ENCODE data around the gene RASSF9.

Gene RASSF9

GRCh38 chr12:85798122-85798521 lies 38.1 kb downstream of the RASSF9 start:
- Mint-ChIP-seq H3K9me3 (ENCODE audit: low read depth) (no peaks in the 10 kb centered on the region), H3K27ac (no peak overlapping the region), H3K4me1 (ENCODE audit: low read depth) (no peaks in the 10 kb centered on the region), H3K4me3 (no peak overlapping the region), H3K36me3 (no peaks in the 10 kb centered on the region), H3K27me3 (no peaks in the 10 kb centered on the region)

- Mint-ChIP-seq H3K4me1 (ENCODE audit: low read depth) (no peaks in the 10 kb centered on the region), H3K27me3 (no peaks in the 10 kb centered on the region), H3K4me3 (no peak overlapping the region), H3K36me3 (no peaks in the 10 kb centered on the region), H3K27ac (no peak overlapping the region), H3K9me3 (ENCODE audit: low read depth) (no peaks in the 10 kb centered on the region)
These were observed 40.2 kb downstream of the RASSF9 start for GRCh38 chr12:85796001-85796400.

GRCh38 chr12:85794531-85794930 lies 41.7 kb downstream of the RASSF9 start:
- no peak overlapping the region for H3K27ac Mint-ChIP-seq
- no peaks in the 10 kb centered on the region for H3K9me3 Mint-ChIP-seq (ENCODE audit: low read depth)
- H3K27me3 Mint-ChIP-seq = no peaks in the 10 kb centered on the region
- no peaks in the 10 kb centered on the region for H3K36me3 Mint-ChIP-seq
- no peak overlapping the region for H3K4me3 Mint-ChIP-seq
- H3K4me1 Mint-ChIP-seq (ENCODE audit: low read depth) = no peaks in the 10 kb centered on the region

GRCh38 chr12:85784096-85784720 lies 52.0 kb downstream of the RASSF9 start:
- no peak overlapping the region for H3K27ac Mint-ChIP-seq
- no peaks in the 10 kb centered on the region for H3K27me3 Mint-ChIP-seq
- H3K4me3 Mint-ChIP-seq = no peak overlapping the region
- H3K36me3 Mint-ChIP-seq = no peaks in the 10 kb centered on the region
- H3K9me3 Mint-ChIP-seq (ENCODE audit: low read depth) = no peaks in the 10 kb centered on the region
- no peaks in the 10 kb centered on the region for H3K4me1 Mint-ChIP-seq (ENCODE audit: low read depth)

DNA sequence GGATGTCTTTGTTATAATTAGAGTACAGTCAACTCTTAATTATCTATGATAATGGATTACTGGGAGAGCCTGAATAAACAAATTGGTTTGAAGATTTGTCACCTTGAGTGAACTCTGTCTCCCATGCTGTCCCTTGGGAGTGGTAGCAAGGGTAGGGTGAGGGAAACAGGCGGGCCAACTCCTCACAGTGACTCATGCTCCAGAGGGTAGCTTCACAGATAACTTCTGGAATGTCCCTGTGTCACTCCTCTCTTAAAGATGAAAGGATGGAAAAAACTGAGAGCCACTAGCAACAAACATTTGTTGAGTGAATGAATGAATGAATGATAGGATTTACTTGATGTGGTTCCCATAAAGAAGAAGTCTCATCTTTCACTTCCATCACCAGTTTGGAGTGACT lies 53.5 kb downstream of the RASSF9 start:
- H3K9me3 Mint-ChIP-seq (ENCODE audit: low read depth) = no peaks in the 10 kb centered on the region
- H3K36me3 Mint-ChIP-seq = no peaks in the 10 kb centered on the region
- H3K27me3 Mint-ChIP-seq = no peaks in the 10 kb centered on the region
- no peak overlapping the region for H3K27ac Mint-ChIP-seq
- H3K4me3 Mint-ChIP-seq = no peak overlapping the region
- no peaks in the 10 kb centered on the region for H3K4me1 Mint-ChIP-seq (ENCODE audit: low read depth)

- no peaks in the 10 kb centered on the region for H3K36me3 Mint-ChIP-seq
- no peaks in the 10 kb centered on the region for H3K27me3 Mint-ChIP-seq
- no peak overlapping the region for H3K27ac Mint-ChIP-seq
- H3K9me3 Mint-ChIP-seq (ENCODE audit: low read depth) = no peaks in the 10 kb centered on the region
- no peaks in the 10 kb centered on the region for H3K4me1 Mint-ChIP-seq (ENCODE audit: low read depth)
- H3K4me3 Mint-ChIP-seq = no peak overlapping the region
These were observed 54.4 kb downstream of the RASSF9 start for GRCh38 chr12:85781766-85782165.

GRCh38 chr12:85779768-85780167 lies 56.4 kb downstream of the RASSF9 start:
- Mint-ChIP-seq H3K9me3 (ENCODE audit: low read depth) (no peaks in the 10 kb centered on the region), H3K27ac (no peak overlapping the region), H3K27me3 (no peaks in the 10 kb centered on the region), H3K4me3 (no peak overlapping the region), H3K36me3 (no peaks in the 10 kb centered on the region), H3K4me1 (ENCODE audit: low read depth) (no peaks in the 10 kb centered on the region)

GRCh38 chr12:85775091-85775490 lies 61.1 kb downstream of the RASSF9 start:
- no peak overlapping the region for H3K4me3 Mint-ChIP-seq
- no peaks in the 10 kb centered on the region for H3K4me1 Mint-ChIP-seq (ENCODE audit: low read depth)
- H3K27me3 Mint-ChIP-seq = no peaks in the 10 kb centered on the region
- no peak overlapping the region for H3K27ac Mint-ChIP-seq
- no peaks in the 10 kb centered on the region for H3K36me3 Mint-ChIP-seq
- peaks cover 8% of the 10 kb centered on the region for H3K9me3 Mint-ChIP-seq (ENCODE audit: low read depth)

DNA sequence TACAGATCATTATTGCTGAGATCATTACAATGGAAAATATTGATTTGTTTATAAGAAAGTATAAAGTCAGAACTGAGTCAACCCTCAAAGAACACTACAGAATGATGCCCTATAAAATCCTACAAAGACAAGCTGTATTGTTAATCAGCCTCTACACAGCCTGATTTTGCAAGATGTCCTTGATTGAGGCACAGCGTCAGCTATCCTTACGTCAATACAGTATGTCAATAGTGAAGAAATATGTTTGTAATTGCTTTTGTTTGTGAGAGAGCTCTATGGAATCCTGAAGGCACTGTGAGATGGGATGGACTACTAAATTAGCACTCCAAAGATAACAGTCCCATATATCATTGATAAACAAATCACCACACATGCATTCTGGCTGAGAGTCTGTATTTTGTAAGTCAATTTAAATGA lies 70.7 kb downstream of the RASSF9 start:
- H3K27me3 Mint-ChIP-seq = no peaks in the 10 kb centered on the region
- H3K27ac Mint-ChIP-seq = no peak overlapping the region
- no peaks in the 10 kb centered on the region for H3K36me3 Mint-ChIP-seq
- no peaks in the 10 kb centered on the region for H3K4me1 Mint-ChIP-seq (ENCODE audit: low read depth)
- peaks cover 1% of the 10 kb centered on the region for H3K9me3 Mint-ChIP-seq (ENCODE audit: low read depth)
- no peak overlapping the region for H3K4me3 Mint-ChIP-seq

- Mint-ChIP-seq H3K9me3 (ENCODE audit: low read depth) (peaks cover 12% of the 10 kb centered on the region), H3K4me3 (no peak overlapping the region), H3K27me3 (no peaks in the 10 kb centered on the region), H3K36me3 (no peaks in the 10 kb centered on the region), H3K4me1 (ENCODE audit: low read depth) (no peaks in the 10 kb centered on the region), H3K27ac (no peak overlapping the region)
These were observed 76.6 kb downstream of the RASSF9 start for GRCh38 chr12:85759623-85760022.

- H3K4me1 Mint-ChIP-seq (ENCODE audit: low read depth) = no peaks in the 10 kb centered on the region
- H3K9me3 Mint-ChIP-seq (ENCODE audit: low read depth) = peaks cover 14% of the 10 kb centered on the region
- no peak overlapping the region for H3K27ac Mint-ChIP-seq
- no peaks in the 10 kb centered on the region for H3K27me3 Mint-ChIP-seq
- no peak overlapping the region for H3K4me3 Mint-ChIP-seq
- no peaks in the 10 kb centered on the region for H3K36me3 Mint-ChIP-seq
These were observed 77.1 kb downstream of the RASSF9 start for GRCh38 chr12:85759091-85759490.

DNA sequence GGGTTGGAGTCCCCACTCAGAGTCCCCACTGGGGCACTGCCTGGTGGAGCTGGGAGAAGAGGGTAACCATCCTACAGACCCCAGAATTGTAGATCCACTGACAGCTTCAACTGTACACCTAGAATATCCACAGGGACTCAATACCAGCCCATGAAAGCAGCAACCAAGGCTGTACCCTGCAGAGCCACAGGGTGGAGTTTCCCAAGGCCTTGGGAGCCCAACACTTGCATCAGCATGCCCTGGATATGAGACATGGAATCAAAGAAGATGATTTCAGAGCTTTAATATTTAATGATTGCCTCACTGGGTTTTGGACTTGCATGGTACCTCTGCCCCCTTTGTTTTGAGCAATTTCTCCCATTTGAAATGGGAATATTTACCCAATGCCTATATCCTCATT lies 80.4 kb downstream of the RASSF9 start:
- H3K4me1 Mint-ChIP-seq (ENCODE audit: low read depth) = no peaks in the 10 kb centered on the region
- no peaks in the 10 kb centered on the region for H3K27me3 Mint-ChIP-seq
- H3K9me3 Mint-ChIP-seq (ENCODE audit: low read depth) = peaks cover 14% of the 10 kb centered on the region
- no peak overlapping the region for H3K27ac Mint-ChIP-seq
- no peak overlapping the region for H3K4me3 Mint-ChIP-seq
- no peaks in the 10 kb centered on the region for H3K36me3 Mint-ChIP-seq

Data from activated naive CD8-positive, alpha-beta T cell (primary cell).